GM19395 (cell line): ENCODE data around the gene ESR1.
"Not testable (repeated sequence)": the region's sequence is repeated elsewhere in the genome, so short reads cannot be mapped to it uniquely, and the experiment has no call there.

ENCODE experiments used
- ATAC-seq: cut with Tn5 transposase; IDR thresholded peaks from one replicate; pipeline ENCODE4 v1.9.1; 2021; ENCODE audit warnings: mild to moderate bottlenecking, moderate library complexity; ENCODE audit not compliant: unreplicated experiment

ESR1 gene

DNA sequence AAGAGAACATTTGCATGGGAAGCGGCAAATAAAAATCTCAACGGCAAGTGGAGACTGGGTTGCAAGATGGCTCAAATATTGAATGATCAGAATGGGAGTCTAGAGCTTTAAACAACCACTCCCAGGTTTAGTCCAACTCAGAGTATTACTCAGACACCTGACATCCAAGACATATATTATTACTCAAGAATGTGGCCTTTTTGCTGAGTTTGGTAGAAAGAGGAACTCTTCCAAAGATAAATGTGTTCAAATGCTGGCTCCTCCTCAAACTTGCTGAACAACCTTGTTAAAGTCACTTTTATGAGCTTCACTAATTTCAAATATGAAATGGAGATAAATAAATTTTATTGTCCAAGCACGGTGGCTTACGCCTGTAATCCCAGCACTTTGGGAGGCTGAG lies 77.8 kb downstream of the ESR1 start:
- ATAC-seq: no peak

DNA sequence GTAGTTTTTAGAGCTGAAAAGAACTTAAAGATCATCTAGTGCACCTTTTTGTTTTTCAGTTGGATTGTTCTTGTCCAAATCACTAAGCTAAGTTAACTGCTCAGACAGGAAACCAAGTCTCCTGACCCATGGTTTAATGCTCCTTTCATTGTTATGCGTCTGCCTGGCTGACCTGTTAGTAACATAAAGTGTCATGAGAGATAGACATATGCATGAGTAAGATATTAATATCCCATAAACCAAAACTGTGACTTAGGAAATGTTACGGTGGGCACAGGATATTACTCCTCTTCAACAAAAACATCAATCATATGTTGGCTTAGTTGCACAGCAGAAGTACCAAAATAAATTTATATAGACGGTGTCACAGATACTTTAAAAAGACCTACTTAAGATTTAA lies 84.0 kb downstream of the ESR1 start:
- no peak for ATAC-seq

DNA sequence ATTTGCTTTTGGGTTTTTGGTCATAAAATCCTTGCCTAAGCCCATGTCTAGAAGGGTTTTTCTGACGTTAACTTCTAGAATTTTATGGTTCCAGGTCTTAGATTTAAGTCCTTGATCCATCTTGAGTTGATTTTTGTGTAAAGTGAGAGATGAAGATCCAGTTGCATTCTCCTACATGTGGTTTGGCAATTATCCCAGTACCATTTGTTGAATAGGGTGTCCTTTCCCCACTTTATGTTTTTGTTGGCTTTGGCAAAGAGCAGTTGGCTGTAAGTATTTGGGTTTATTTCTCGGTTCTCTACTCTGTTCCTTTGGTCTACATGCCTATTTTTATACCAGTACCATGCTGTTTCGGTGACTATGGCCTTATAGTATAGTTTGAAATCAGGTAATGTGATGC lies 86.9 kb downstream of the ESR1 start:
- not testable (repeated sequence) for ATAC-seq

- not testable (repeated sequence) for ATAC-seq
Observed at GRCh38 chr6:151899221-151899620, 91.7 kb downstream of the ESR1 start.

GRCh38 chr6:151899796-151900195 lies 92.3 kb downstream of the ESR1 start:
- ATAC-seq: not testable (repeated sequence)

DNA sequence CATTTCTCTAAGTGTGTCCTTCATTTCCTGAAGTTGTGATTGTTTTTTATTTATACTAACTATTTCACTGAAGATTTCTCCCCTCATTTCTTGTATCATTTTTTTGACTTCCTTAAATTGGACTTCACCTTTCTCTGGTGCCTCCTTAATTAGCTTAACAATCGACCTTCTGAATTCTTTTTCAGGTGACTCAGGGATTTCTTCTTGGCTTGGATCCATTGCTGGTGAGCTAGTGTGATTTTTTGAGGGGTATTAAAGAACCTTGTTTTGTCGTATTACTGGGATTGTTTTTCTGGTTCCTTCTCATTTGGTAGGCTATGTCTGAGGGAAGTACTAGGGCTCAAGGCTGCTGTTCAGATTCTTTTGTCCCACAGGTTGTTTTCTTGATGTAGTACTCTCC lies 92.8 kb downstream of the ESR1 start:
- no peak for ATAC-seq

DNA sequence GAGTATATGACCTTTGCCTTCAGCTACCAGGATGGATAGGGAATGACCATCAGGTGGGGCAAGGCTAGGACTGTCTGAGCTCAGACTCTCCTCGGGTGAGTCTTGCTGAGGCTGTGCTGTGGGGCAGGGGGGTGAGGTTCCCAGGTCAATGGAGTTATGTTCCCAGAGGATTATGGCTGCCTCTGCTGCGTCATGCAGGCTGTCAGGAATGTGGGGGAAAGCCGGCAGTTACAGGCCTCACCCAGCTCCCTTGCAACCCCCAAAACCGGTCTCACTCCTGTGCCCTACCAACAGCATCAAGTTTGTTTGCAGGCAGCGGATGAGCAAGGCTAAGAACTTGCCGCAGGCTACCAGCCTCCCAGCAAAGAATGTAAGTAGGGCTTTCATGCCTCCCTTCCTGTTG lies 93.5 kb downstream of the ESR1 start:
- ATAC-seq: no peak

DNA sequence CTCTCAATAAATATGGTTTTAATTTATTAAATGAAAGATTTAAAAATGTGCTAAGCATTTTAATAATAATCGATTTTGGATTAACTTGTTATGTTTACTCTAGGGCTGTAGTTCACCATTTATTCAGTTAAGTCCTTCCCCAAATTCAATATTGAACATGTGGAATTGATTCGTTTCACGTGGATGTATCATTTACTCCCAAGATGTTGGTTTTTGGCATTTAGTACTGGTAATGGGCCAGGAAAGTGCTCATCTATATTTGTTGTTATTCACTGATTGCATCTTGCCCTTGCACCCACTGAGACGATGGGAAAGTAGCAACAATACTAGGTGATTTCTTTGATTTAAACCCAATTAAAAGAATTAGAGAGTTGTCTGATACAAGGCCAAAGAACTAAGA lies 97.1 kb downstream of the ESR1 start:
- no peak for ATAC-seq

DNA sequence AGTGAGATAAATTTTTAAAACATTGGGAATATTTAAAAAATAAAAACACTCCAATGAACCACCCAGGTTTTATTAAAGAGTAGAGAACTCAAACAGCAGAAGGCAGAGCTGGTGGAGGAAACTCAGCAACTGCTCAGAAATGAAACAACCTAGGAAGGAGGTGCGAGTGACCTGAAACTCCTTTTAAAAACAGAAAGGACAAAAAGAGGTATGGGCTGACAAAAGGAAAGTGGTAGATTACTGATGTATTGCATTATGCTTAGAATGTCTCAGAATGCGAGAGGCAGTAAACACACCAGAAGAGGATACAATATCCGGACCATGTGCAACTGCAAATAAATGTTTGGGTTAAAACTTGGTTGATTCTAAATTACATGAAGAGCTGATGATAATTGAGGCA lies 97.6 kb downstream of the ESR1 start:
- no peak for ATAC-seq

- ATAC-seq: no peak
Observed at GRCh38 chr6:151905854-151906253, 98.4 kb downstream of the ESR1 start.

DNA sequence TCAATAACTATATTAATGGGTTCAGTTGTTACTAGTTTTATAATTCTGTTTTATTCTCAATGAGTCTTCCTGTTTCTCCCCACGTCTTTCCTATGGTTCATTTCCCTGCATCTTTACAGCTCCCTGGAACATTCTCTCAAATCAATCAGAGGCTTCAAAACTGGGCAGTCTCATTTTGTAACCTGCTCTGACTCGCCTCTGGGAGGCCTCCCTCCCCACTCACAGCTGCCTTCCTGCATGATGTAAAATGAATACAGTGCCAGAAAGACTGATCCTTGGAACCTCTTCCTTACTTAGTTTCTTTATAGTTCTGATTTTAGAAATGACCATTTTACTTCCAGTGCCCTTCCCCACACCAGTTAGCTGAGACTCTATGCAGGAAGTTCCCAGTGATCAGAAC lies 103.9 kb downstream of the ESR1 start:
- ATAC-seq: no peak

GRCh38 chr6:151914484-151914883 lies 107.0 kb downstream of the ESR1 start:
- no peak for ATAC-seq

DNA sequence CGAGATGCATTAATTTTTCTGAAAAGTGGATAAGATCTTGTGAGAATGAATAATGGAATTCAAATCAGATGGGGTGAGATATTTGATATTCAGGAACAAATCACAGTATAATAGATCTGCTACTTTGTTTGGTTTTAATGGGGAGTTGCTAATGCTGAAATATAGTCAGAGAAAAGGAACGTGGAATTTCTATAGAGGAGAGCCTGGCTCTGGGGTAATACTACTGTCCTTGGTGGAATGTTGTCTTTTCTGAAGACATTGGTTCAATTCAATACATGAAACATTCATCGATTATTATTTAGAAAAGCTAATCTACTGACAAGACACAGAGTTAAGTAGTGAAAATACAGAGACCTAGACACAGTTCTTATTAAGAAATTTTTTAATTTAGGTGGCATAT lies 108.6 kb downstream of the ESR1 start:
- ATAC-seq: no peak

DNA sequence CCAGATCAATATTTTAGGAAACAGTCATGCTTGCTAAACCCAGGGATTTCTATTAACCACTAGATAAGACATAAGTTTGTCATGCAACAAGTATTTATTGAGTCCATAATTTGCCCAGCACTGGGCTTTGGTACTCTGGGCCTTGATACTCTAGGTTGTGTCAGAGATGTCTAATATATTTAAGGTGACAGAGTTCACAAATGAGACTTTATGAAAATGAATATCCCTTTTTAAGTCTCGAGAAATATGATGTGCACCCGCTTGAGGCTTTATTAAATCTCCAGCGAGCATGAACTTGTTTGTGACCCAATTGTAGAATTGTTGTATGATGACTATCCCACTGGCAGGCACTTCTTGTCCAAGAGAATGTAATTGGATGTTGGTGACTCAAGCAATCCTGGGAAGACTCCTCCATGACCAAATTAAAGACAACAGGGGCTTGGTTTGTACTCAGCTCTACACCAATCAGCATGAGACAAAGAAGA lies 109.2 kb downstream of the ESR1 start:
- no peak for ATAC-seq

GRCh38 chr6:151917531-151918329 lies 110.2 kb downstream of the ESR1 start:
- no peak for ATAC-seq

DNA sequence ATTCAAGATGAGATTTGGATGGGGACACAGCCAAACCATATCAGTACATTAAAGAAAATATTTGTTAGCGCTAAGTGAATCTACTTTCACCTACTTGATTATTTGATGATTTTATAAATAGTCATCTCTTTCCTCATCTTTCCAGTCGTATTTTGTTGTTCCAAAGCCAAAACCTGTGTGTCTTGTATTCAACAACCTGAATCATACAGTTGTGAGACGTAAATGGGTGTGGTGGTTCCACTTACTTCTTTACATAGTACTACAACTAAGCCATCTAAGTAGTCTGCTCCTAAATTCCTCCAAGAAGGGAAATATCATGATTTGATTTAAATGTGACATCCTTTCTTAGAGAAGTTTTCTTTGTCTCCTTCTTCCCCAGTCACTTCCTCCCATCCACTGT lies 132.8 kb downstream of the ESR1 start:
- no peak for ATAC-seq

- ATAC-seq: no peak
Observed at GRCh38 chr6:151948002-151948743, 140.7 kb downstream of the ESR1 start.

DNA sequence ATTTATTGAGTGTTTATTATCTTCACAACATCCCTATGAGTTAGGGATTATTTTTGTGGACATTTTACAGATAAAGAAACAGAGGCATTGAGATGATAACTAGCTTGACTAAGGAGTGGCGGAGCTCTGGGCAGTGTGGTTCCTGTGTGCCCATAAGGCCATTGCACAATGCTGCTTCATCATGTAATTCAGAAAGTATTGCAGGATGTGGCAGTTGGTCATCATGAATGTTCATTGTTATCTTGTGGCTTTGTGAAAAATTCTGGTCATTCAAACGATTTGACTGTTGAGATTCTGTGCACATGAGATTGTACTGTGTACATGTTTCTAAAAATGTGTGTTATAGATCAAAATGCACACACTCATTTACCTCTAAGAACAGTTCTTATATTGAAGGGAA lies 150.8 kb downstream of the ESR1 start:
- no peak for ATAC-seq

- no peak for ATAC-seq
Observed at GRCh38 chr6:151959086-151959485, 151.6 kb downstream of the ESR1 start.

DNA sequence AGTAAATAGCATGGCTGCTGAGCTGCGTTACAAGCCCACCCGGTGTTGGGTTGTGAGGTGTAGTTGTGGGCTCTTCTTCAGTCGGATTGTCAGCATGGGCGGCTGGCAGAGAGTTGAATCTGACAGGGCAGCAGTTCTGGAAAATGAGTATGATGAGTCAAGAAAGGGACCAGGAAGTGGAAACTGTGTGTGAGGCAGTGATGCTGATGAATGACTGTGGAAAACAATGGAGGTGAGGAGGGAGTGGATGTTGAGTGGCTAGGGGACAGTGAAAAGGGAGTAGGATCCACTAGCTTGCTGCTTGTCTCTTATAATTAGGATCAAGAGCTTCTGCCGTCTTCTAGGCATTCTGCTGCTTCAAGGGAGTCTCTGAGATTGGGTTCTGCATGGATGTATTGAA lies 154.3 kb downstream of the ESR1 start:
- no peak for ATAC-seq

- no peak for ATAC-seq
Observed at GRCh38 chr6:151962246-151962846, 154.9 kb downstream of the ESR1 start.

DNA sequence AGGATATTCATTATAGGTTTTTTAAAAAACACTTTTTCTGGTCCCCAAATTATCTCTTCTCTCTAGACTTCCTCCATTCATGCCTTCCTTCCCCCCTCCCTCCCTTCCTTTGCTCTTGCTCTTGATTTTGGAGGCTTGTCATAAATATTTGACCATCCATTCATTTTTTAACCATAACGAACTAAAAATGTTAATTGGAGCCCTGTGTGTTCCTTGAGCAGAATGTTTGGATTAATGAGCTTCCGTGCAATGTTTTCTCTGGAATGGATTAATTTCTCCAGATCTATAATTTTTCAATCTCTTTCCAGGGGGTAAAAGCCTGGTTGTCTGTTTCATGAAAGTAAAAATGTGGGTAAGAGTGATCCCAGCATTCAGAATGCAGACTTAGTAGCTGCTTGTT lies 155.5 kb downstream of the ESR1 start:
- no peak for ATAC-seq
